PFSK-1 (cell line): ENCODE results near the gene OTC.

ENCODE experiments used
- FOXP2 ChIP-seq: optimal IDR thresholded peaks from 2 replicates; pipeline ENCODE3; 2011; ENCODE audit warnings: borderline replicate concordance, control low read depth, inconsistent platforms; ENCODE audit not compliant: insufficient read depth; ENCODE audit errors: extremely low read length, extremely low read depth
- POLR2AphosphoS5 ChIP-seq: IDR thresholded peaks from 2 replicates; pipeline ENCODE4 v1.6.1; 2012; ENCODE audit warnings: low read depth, mild to moderate bottlenecking, control low read depth, low read length, moderate library complexity
- SIN3A ChIP-seq: IDR thresholded peaks from 2 replicates; pipeline ENCODE4 v1.6.1; 2012; ENCODE audit warnings: mild to moderate bottlenecking, low read length, moderate library complexity, borderline replicate concordance; ENCODE audit not compliant: insufficient read depth
- TAF1 ChIP-seq: IDR thresholded peaks from 2 replicates; pipeline ENCODE4 v1.6.1; 2012; ENCODE audit warnings: low read length, control low read depth, borderline replicate concordance; ENCODE audit not compliant: insufficient read depth
- TF ChIP-seq, protein P1 (sequence below), 2 experiments: IDR thresholded peaks; 2 replicates each; pipeline versions ENCODE4 v1.6.1 to v1.8.0; 2011 to 2012; ENCODE audit warnings: low read depth in 2 of 2, low read length in 2 of 2, control low read depth in 1 of 2, inconsistent platforms in 1 of 2, mild to moderate bottlenecking in 1 of 2, moderate library complexity in 1 of 2; ENCODE audit not compliant: insufficient read depth in 1 of 2

Gene OTC

GRCh38 chrX:38363046-38363445, 10.6 kb downstream of the OTC start:
- no peak for TF ChIP-seq POLR2AphosphoS5
- no peak for TF ChIP-seq FOXP2
- TF ChIP-seq TAF1, result no peak
- no peak for TF ChIP-seq SIN3A
- TF ChIP-seq, protein P1, sequence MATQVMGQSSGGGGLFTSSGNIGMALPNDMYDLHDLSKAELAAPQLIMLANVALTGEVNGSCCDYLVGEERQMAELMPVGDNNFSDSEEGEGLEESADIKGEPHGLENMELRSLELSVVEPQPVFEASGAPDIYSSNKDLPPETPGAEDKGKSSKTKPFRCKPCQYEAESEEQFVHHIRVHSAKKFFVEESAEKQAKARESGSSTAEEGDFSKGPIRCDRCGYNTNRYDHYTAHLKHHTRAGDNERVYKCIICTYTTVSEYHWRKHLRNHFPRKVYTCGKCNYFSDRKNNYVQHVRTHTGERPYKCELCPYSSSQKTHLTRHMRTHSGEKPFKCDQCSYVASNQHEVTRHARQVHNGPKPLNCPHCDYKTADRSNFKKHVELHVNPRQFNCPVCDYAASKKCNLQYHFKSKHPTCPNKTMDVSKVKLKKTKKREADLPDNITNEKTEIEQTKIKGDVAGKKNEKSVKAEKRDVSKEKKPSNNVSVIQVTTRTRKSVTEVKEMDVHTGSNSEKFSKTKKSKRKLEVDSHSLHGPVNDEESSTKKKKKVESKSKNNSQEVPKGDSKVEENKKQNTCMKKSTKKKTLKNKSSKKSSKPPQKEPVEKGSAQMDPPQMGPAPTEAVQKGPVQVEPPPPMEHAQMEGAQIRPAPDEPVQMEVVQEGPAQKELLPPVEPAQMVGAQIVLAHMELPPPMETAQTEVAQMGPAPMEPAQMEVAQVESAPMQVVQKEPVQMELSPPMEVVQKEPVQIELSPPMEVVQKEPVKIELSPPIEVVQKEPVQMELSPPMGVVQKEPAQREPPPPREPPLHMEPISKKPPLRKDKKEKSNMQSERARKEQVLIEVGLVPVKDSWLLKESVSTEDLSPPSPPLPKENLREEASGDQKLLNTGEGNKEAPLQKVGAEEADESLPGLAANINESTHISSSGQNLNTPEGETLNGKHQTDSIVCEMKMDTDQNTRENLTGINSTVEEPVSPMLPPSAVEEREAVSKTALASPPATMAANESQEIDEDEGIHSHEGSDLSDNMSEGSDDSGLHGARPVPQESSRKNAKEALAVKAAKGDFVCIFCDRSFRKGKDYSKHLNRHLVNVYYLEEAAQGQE (IDR thresholded peaks at IDR 0.05; ENCODE audit: insufficient read depth in 1 of 2, low read depth in 2 of 2, low read length in 2 of 2), result no peak

DNA sequence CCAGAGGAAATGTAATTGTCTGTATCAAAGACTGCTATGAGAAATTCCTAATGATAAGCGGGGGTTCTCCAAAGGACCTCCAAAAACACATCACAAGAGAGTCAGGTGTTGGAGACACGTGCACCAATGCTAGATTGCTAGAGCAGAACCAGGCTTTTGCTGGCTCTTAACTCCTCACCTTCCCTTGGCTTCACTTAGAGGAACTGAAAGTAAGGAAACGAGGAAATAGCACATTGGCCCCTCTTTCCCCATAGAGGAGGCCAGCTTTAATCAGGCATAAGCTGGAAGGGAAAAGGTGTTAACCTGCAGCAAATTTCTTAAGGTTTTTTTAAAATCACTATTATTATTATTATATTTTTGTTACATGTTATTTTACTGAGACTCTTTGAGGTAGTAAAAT, 13.6 kb downstream of the OTC start:
- TF ChIP-seq, protein P1 (IDR thresholded peaks at IDR 0.05; ENCODE audit: insufficient read depth in 1 of 2, low read depth in 2 of 2, low read length in 2 of 2), result no peak
- TF ChIP-seq SIN3A (no peak), POLR2AphosphoS5 (no peak), TAF1 (no peak), FOXP2 (no peak)

DNA sequence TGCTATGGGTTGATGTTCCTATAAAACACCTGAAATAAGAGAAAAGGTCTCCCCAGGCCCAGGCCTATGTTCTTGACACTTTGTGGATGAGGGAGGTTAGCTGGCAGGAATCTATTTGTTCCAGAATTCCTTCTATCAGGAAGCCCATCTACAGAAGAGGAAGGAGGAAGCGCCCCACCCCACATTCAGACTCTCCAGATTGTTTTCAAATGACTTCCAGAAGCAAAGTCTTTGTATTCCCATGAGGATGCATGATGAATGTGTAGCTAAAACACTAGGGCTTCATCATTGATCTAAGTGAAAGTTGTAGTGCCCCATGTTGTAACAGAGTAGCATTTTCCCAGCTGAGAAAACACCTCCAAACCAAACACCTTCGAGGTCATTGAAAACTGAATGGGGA, 16.4 kb downstream of the OTC start:
- TF ChIP-seq SIN3A (no peak), TAF1 (no peak), FOXP2 (no peak), POLR2AphosphoS5 (no peak)
- TF ChIP-seq, protein P1 (IDR thresholded peaks at IDR 0.05; ENCODE audit: insufficient read depth in 1 of 2, low read depth in 2 of 2, low read length in 2 of 2), result no peak

- TF ChIP-seq SIN3A (no peak), FOXP2 (no peak), POLR2AphosphoS5 (no peak), TAF1 (no peak)
- TF ChIP-seq, protein P1 (IDR thresholded peaks at IDR 0.05; ENCODE audit: insufficient read depth in 1 of 2, low read depth in 2 of 2, low read length in 2 of 2), result no peak
These were observed 19.2 kb downstream of the OTC start for GRCh38 chrX:38371641-38372040.

- TF ChIP-seq SIN3A (no peak), TAF1 (no peak), POLR2AphosphoS5 (no peak), FOXP2 (no peak)
- TF ChIP-seq, protein P1 (IDR thresholded peaks at IDR 0.05; ENCODE audit: insufficient read depth in 1 of 2, low read depth in 2 of 2, low read length in 2 of 2), result no peak
These were observed 22.0 kb downstream of the OTC start for GRCh38 chrX:38374431-38374830.
